Skin epidermis (tissue), 12 donors: Measurements from ENCODE around the gene TP63.
A peak's percentile ranks its signal among the peaks of the same experiment; 100 is the strongest.

ENCODE experiments used
- H3K27ac ChIP-seq, 21 experiments: fragments of 200-600 bp; sonication (generic) in 11 of 21; one replicate each; pipeline ENCODE4 v1.5.0; 2020; ENCODE audit warnings: mild to moderate bottlenecking in 3 of 21, inconsistent platforms in 2 of 21, moderate library complexity in 2 of 21
- H3K4me3 ChIP-seq, 7 experiments: fragments of 200-600 bp; sonication (generic) in 2 of 7; one replicate each; pipeline ENCODE4 v1.5.0; 2020; ENCODE audit warnings: inconsistent platforms in 2 of 7, mild to moderate bottlenecking in 2 of 7, moderate library complexity in 1 of 7

The TP63 gene

GRCh38 chr3:189797103-189797750, 166.0 kb downstream of the TP63 start:
- Histone ChIP-seq H3K27ac (peak overlapping the region in 11 of 21 experiments; percentile 3 to 72 (median 48)), H3K4me3 (peak overlapping the region in 1 of 7 experiments; percentile 8)

GRCh38 chr3:189799366-189799765, 168.2 kb downstream of the TP63 start:
- Histone ChIP-seq H3K4me3 (no peak overlapping the region), H3K27ac (peak overlapping the region in 13 of 21 experiments; percentile 1 to 68 (median 51))

- Histone ChIP-seq H3K4me3 (no peak overlapping the region), H3K27ac (peak overlapping the region in 12 of 21 experiments; percentile 17 to 68 (median 48))
Observed at GRCh38 chr3:189800436-189800835, 169.2 kb downstream of the TP63 start.

- Histone ChIP-seq H3K4me3 (no peak overlapping the region), H3K27ac (no peak overlapping the region)
Observed at GRCh38 chr3:189803254-189803653, 172.1 kb downstream of the TP63 start.

GRCh38 chr3:189805375-189806067, 174.3 kb downstream of the TP63 start:
- Histone ChIP-seq H3K4me3 (no peak overlapping the region), H3K27ac (peak overlapping the region in 3 of 21 experiments; percentile 15 to 45 (median 28))

GRCh38 chr3:189806171-189806951, 175.2 kb downstream of the TP63 start:
- Histone ChIP-seq H3K27ac (peak overlapping the region in 7 of 21 experiments; percentile 8 to 31 (median 20)), H3K4me3 (no peak overlapping the region)

GRCh38 chr3:189808246-189809007, 177.2 kb downstream of the TP63 start:
- peak overlapping the region in 1 of 21 experiments; percentile 6 for H3K27ac ChIP-seq
- H3K4me3 ChIP-seq = no peak overlapping the region

GRCh38 chr3:189809583-189809982, 178.4 kb downstream of the TP63 start:
- Histone ChIP-seq H3K27ac (no peak overlapping the region), H3K4me3 (no peak overlapping the region)

GRCh38 chr3:189812806-189813465, 181.7 kb downstream of the TP63 start:
- H3K4me3 ChIP-seq = no peak overlapping the region
- H3K27ac ChIP-seq = no peak overlapping the region

- peak overlapping the region in 2 of 21 experiments; percentile 1 to 9 for H3K27ac ChIP-seq
- no peak overlapping the region for H3K4me3 ChIP-seq
Observed at GRCh38 chr3:189813647-189814240, 182.6 kb downstream of the TP63 start.

- Histone ChIP-seq H3K27ac (no peak overlapping the region), H3K4me3 (no peak overlapping the region)
Observed at GRCh38 chr3:189820365-189820720, 189.2 kb downstream of the TP63 start.

- Histone ChIP-seq H3K27ac (peak overlapping the region in 1 of 21 experiments; percentile 25), H3K4me3 (no peak overlapping the region)
Observed at GRCh38 chr3:189821262-189821661, 190.1 kb downstream of the TP63 start.

- Histone ChIP-seq H3K4me3 (no peak overlapping the region), H3K27ac (peak overlapping the region in 13 of 21 experiments; percentile 5 to 85 (median 57))
Observed at GRCh38 chr3:189822726-189823125, 191.5 kb downstream of the TP63 start.

GRCh38 chr3:189824629-189825312, 193.6 kb downstream of the TP63 start:
- peak overlapping the region in 18 of 21 experiments; percentile 16 to 85 (median 63) for H3K27ac ChIP-seq
- H3K4me3 ChIP-seq = no peak overlapping the region

- Histone ChIP-seq H3K27ac (peak overlapping the region in 5 of 21 experiments; percentile 6 to 85 (median 26)), H3K4me3 (no peak overlapping the region)
Observed at GRCh38 chr3:189826566-189826965, 195.4 kb downstream of the TP63 start.

- H3K27ac ChIP-seq = peak overlapping the region in 5 of 21 experiments; percentile 6 to 85 (median 37)
- no peak overlapping the region for H3K4me3 ChIP-seq
Observed at GRCh38 chr3:189827108-189827507, 195.9 kb downstream of the TP63 start.

- peak overlapping the region in 1 of 21 experiments; percentile 45 for H3K27ac ChIP-seq
- no peak overlapping the region for H3K4me3 ChIP-seq
Observed at GRCh38 chr3:189830401-189830800, 199.2 kb downstream of the TP63 start.

GRCh38 chr3:189833266-189833665, 202.1 kb downstream of the TP63 start:
- H3K4me3 ChIP-seq = no peak overlapping the region
- peak overlapping the region in 8 of 21 experiments; percentile 18 to 64 (median 51) for H3K27ac ChIP-seq
